ENCODE measurements around the gene HDAC9.

GRCh38 chr7:18831943-18832342 is 336.4 kb downstream of the HDAC9 start:
- no peak for TF ChIP-seq POLR2A (IDR thresholded peaks at IDR 0.05)
- TF ChIP-seq CTCF (IDR thresholded peaks at IDR 0.05 in 4 of 5, conservative IDR thresholded peaks at IDR 0.05 in 1 of 5): no peak
